Neural progenitor cell (in vitro differentiated cells): ENCODE measurements around the gene ANKRD18A. TPM values are rescaled to one million over a fixed set of nuclear protein-coding genes. Genes with fewer than 3 reads are reported as not detected.

Experiments
- DNase-seq: peaks from one replicate; pipeline ENCODE4 v3.0.0-alpha.2; 2016; ENCODE audit warnings: low spot score
- H2AFZ ChIP-seq: fragments of 200-600 bp; sonication (generic); replicated peaks from 2 replicates; pipeline ENCODE4 v1.6.1; 2016; ENCODE audit warnings: antibody characterized with exemption
- H3F3A ChIP-seq: fragments of 200-600 bp; sonication (generic); 2 replicates; pipeline ENCODE4 v1.6.1; 2016; ENCODE audit warnings: antibody characterized with exemption, low read depth
- H3K27ac ChIP-seq: fragments of 200-600 bp; sonication (generic); 2 replicates; pipeline ENCODE4 v1.5.1; 2016; ENCODE audit warnings: mild to moderate bottlenecking
- H3K27me3 ChIP-seq: fragments of 200-600 bp; sonication (generic); 2 replicates; pipeline ENCODE4 v1.6.1; 2016; ENCODE audit warnings: mild to moderate bottlenecking, moderate library complexity
- H3K36me3 ChIP-seq: fragments of 200-600 bp; sonication (generic); 2 replicates; pipeline ENCODE4 v1.5.1; 2016
- H3K4me1 ChIP-seq: fragments of 200-600 bp; sonication (generic); 2 replicates; pipeline ENCODE4 v1.6.1; 2016; ENCODE audit warnings: mixed run types
- H3K4me2 ChIP-seq: fragments of 200-600 bp; sonication (generic); 2 replicates; pipeline ENCODE4 v1.6.1; 2016
- H3K4me3 ChIP-seq: fragments of 200-600 bp; sonication (generic); 2 replicates; pipeline ENCODE4 v1.5.1; 2016
- H3K79me2 ChIP-seq: fragments of 200-600 bp; sonication (generic); 2 replicates; pipeline ENCODE4 v1.6.1; 2016; ENCODE audit warnings: low read depth
- H3K9ac ChIP-seq: fragments of 200-600 bp; sonication (generic); 2 replicates; pipeline ENCODE4 v1.6.1; 2016
- H3K9me3 ChIP-seq: fragments of 200-600 bp; sonication (generic); 2 replicates; pipeline ENCODE4 v1.5.1; 2016; ENCODE audit warnings: low read depth
- H4K20me1 ChIP-seq: fragments of 200-600 bp; sonication (generic); 2 replicates; pipeline ENCODE4 v1.6.1; 2016; ENCODE audit warnings: low read depth
- H3K27ac Mint-ChIP-seq: 3 replicates; pipeline ENCODE4 v1.8.0; 2021; ENCODE audit warnings: mixed read lengths
- H3K27me3 Mint-ChIP-seq: 2 replicates; pipeline ENCODE4 v1.8.0; 2022; ENCODE audit warnings: low read depth, mild to moderate bottlenecking, inconsistent platforms, moderate library complexity, mixed read lengths; ENCODE audit not compliant: insufficient read depth
- H3K36me3 Mint-ChIP-seq: 3 replicates; pipeline ENCODE4 v1.8.0; 2021; ENCODE audit warnings: mixed read lengths
- H3K4me1 Mint-ChIP-seq: 3 replicates; pipeline ENCODE4 v1.8.0; 2021; ENCODE audit warnings: mixed read lengths
- H3K4me3 Mint-ChIP-seq: 3 replicates; pipeline ENCODE4 v1.8.0; 2021; ENCODE audit warnings: mild to moderate bottlenecking, moderate library complexity, mixed read lengths
- H3K9me3 Mint-ChIP-seq: 3 replicates; pipeline ENCODE4 v1.8.0; 2020; ENCODE audit warnings: mixed read lengths
- EZH2 ChIP-seq: fragments of 200-600 bp; sonication (generic); IDR thresholded peaks from 2 replicates; pipeline ENCODE4 v1.6.1; 2017; ENCODE audit warnings: antibody characterized with exemption, mild to moderate bottlenecking, moderate library complexity
- EZH2phosphoT487 ChIP-seq: fragments of 200-600 bp; sonication (generic); IDR thresholded peaks from 2 replicates; pipeline ENCODE4 v1.6.1; 2017; ENCODE audit warnings: antibody characterized with exemption
- total RNA-seq: library from RNA; depleted of rRNA; stranded (reverse); fragments of >200 nt; gene quantifications from 2 replicates; pipeline ENCODE4 v1.2.3, GENCODE V29; 2015; ENCODE audit warnings: low replicate concordance
- TF ChIP-seq, protein P1 (sequence below): fragments of 200-600 bp; sonication (generic); IDR thresholded peaks from 2 replicates; pipeline ENCODE4 v1.5.1; 2017; ENCODE audit warnings: antibody characterized with exemption, mild to moderate bottlenecking

The ANKRD18A gene
- total RNA-seq, 1 donor from 2014 or later = 3.0 TPM

DNA sequence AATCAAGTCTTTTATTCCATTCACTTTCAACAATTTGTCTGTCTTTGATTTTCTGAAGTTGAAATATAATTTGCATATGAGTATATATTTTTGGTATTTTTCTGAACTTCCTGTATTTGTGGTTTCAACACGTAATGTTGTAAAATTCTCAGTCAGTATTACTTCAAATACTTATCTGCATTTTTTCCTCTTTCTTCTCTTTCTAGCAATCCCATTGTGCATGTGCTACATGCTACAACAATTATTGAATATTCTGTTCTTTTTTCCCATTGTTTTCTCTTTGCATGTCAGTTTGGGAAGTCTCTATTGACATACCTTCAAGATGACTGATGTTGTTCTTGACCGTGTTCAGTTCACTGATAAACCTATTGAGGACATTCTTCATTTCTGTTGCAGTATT lies 5.6 kb upstream of the ANKRD18A start:
- no peak for DNase-seq
- no peak overlapping the region for H3K4me3 ChIP-seq
- peaks cover 13% of the 10 kb centered on the region for H3K27me3 Mint-ChIP-seq

DNA sequence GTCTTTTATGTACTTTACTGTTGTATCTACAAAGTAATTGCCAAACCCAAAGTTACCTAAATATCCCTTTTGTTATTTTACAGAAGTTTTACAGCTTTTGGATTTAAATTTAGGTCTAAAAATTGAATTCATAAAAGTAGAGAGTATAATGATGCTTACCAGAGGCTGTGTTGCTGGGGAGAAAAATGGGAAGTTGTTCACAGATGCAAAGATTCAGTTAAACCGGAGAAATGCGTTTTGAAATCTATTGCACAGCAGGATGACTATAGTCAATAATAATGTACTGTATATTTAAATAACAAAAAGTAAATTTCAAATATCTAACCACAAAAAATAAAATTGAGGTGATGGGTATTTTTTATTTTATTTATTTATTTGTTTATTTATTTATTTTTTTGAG lies 2.6 kb upstream of the ANKRD18A start:
- peaks cover 9% of the 10 kb centered on the region for H3K4me1 Mint-ChIP-seq
- TF ChIP-seq EZH2 (no peak), EZH2phosphoT487 (no peak)
- TF ChIP-seq, protein P1, sequence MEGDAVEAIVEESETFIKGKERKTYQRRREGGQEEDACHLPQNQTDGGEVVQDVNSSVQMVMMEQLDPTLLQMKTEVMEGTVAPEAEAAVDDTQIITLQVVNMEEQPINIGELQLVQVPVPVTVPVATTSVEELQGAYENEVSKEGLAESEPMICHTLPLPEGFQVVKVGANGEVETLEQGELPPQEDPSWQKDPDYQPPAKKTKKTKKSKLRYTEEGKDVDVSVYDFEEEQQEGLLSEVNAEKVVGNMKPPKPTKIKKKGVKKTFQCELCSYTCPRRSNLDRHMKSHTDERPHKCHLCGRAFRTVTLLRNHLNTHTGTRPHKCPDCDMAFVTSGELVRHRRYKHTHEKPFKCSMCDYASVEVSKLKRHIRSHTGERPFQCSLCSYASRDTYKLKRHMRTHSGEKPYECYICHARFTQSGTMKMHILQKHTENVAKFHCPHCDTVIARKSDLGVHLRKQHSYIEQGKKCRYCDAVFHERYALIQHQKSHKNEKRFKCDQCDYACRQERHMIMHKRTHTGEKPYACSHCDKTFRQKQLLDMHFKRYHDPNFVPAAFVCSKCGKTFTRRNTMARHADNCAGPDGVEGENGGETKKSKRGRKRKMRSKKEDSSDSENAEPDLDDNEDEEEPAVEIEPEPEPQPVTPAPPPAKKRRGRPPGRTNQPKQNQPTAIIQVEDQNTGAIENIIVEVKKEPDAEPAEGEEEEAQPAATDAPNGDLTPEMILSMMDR = no peak
- DNase-seq = no peak

More for the DNA sequence above, 5.6 kb upstream of the ANKRD18A start:
- Histone ChIP-seq H3K79me2 (no peaks in the 10 kb centered on the region), H4K20me1 (no peaks in the 10 kb centered on the region), H3F3A (peaks cover 9% of the 10 kb centered on the region), H3K4me2 (no peak overlapping the region), H3K36me3 (peaks cover 9% of the 10 kb centered on the region), H3K27me3 (peaks cover 32% of the 10 kb centered on the region), H2AFZ (no peak overlapping the region), H3K9me3 (peaks cover 11% of the 10 kb centered on the region), H3K4me1 (peaks cover 6% of the 10 kb centered on the region), H3K27ac (no peak overlapping the region), H3K9ac (no peak overlapping the region)
- Mint-ChIP-seq H3K36me3 (peaks cover 6% of the 10 kb centered on the region), H3K27ac (no peak overlapping the region), H3K9me3 (peaks cover 22% of the 10 kb centered on the region), H3K4me1 (peaks cover 4% of the 10 kb centered on the region), H3K4me3 (no peak overlapping the region)
- no peak for TF ChIP-seq EZH2phosphoT487
- TF ChIP-seq EZH2 = no peak
- TF ChIP-seq, protein P1 = no peak

GRCh38 chr9:38622288-38622674 lies 1.9 kb upstream of the ANKRD18A start:
- H3K36me3 Mint-ChIP-seq = peaks cover 6% of the 10 kb centered on the region
- no peak overlapping the region for H3K27ac Mint-ChIP-seq
- H3K4me3 Mint-ChIP-seq = peak overlapping the region; percentile 85
- Histone ChIP-seq H3K27ac (no peak overlapping the region), H3K36me3 (peaks cover 9% of the 10 kb centered on the region), H3K4me3 (peak overlapping the region; percentile 77), H2AFZ (peak overlapping the region; percentile 100), H3K9ac (no peak overlapping the region), H3F3A (peaks cover 14% of the 10 kb centered on the region), H3K79me2 (no peaks in the 10 kb centered on the region), H3K4me2 (peak overlapping the region; percentile 89), H3K4me1 (peaks cover 12% of the 10 kb centered on the region), H3K27me3 (peaks cover 50% of the 10 kb centered on the region), H4K20me1 (no peaks in the 10 kb centered on the region), H3K9me3 (peaks cover 11% of the 10 kb centered on the region)
- TF ChIP-seq, protein P1 = no peak
- TF ChIP-seq EZH2 (peak; percentile 40), EZH2phosphoT487 (peak; percentile 41)
- peak; percentile 57 for DNase-seq
- H3K9me3 Mint-ChIP-seq = peaks cover 22% of the 10 kb centered on the region
- H3K4me1 Mint-ChIP-seq = peaks cover 9% of the 10 kb centered on the region
- peaks cover 21% of the 10 kb centered on the region for H3K27me3 Mint-ChIP-seq

More for the DNA sequence above, 2.6 kb upstream of the ANKRD18A start:
- Histone ChIP-seq H3K4me3 (peak overlapping the region; percentile 77), H3K27ac (no peak overlapping the region), H3K4me2 (peak overlapping the region; percentile 89), H3K27me3 (peaks cover 50% of the 10 kb centered on the region), H3K36me3 (peaks cover 9% of the 10 kb centered on the region), H2AFZ (no peak overlapping the region), H3F3A (peaks cover 14% of the 10 kb centered on the region), H3K4me1 (peaks cover 12% of the 10 kb centered on the region), H4K20me1 (no peaks in the 10 kb centered on the region), H3K79me2 (no peaks in the 10 kb centered on the region), H3K9me3 (peaks cover 11% of the 10 kb centered on the region), H3K9ac (no peak overlapping the region)
- Mint-ChIP-seq H3K27me3 (peaks cover 18% of the 10 kb centered on the region), H3K9me3 (peaks cover 22% of the 10 kb centered on the region), H3K4me3 (peak overlapping the region; percentile 85), H3K27ac (no peak overlapping the region), H3K36me3 (peaks cover 6% of the 10 kb centered on the region)
